ENCODE data around the gene SERF2.
A peak's percentile ranks its signal among the peaks of the same experiment; 100 is the strongest.

The SERF2 gene

GRCh38 chr15:43791993-43792760, at the start of gene SERF2:
TSS of gene SERF2 (plus strand) at chr15:43792320. CDS start at chr15:43792377, 57 bp downstream.
- DNase-seq (ENCODE audit: low spot score): peak; percentile 100

GRCh38 chr15:43746245-43746902, 45.7 kb upstream of the SERF2 start, which contains the start of gene PDIA3:
TSS of gene PDIA3 (plus strand) at chr15:43746438. CDS start at chr15:43746540, 102 bp downstream.
- DNase-seq (ENCODE audit: low spot score): peak; percentile 94

GRCh38 chr15:43746903-43747309, 45.2 kb upstream of the SERF2 start:
- peak; percentile 37 for DNase-seq (ENCODE audit: low spot score)

GRCh38 chr15:43748376-43748775, 43.7 kb upstream of the SERF2 start:
- DNase-seq (ENCODE audit: low spot score): no peak

GRCh38 chr15:43749690-43750345, 42.3 kb upstream of the SERF2 start:
- no peak for DNase-seq (ENCODE audit: low spot score)

- no peak for DNase-seq (ENCODE audit: low spot score)
Measured at GRCh38 chr15:43751885-43752284, 40.2 kb upstream of the SERF2 start.

- DNase-seq (ENCODE audit: low spot score): no peak
Measured at GRCh38 chr15:43762824-43763223, 29.3 kb upstream of the SERF2 start.

- no peak for DNase-seq (ENCODE audit: low spot score)
Measured at GRCh38 chr15:43763819-43764446, 28.2 kb upstream of the SERF2 start.

GRCh38 chr15:43769584-43770228, 22.4 kb upstream of the SERF2 start:
- peak; percentile 50 for DNase-seq (ENCODE audit: low spot score)

- no peak for DNase-seq (ENCODE audit: low spot score)
Measured at GRCh38 chr15:43771816-43772215, 20.3 kb upstream of the SERF2 start.

GRCh38 chr15:43772624-43773023, 19.5 kb upstream of the SERF2 start:
- DNase-seq (ENCODE audit: low spot score): no peak

GRCh38 chr15:43774062-43774461, 18.1 kb upstream of the SERF2 start:
- no peak for DNase-seq (ENCODE audit: low spot score)

- DNase-seq (ENCODE audit: low spot score): peak; percentile 95
Measured at GRCh38 chr15:43775411-43775965, 16.6 kb upstream of the SERF2 start.

- DNase-seq (ENCODE audit: low spot score): peak; percentile 40
Measured at GRCh38 chr15:43776101-43776717, 15.9 kb upstream of the SERF2 start.

- peak; percentile 94 for DNase-seq (ENCODE audit: low spot score)
Measured at GRCh38 chr15:43776718-43777266, 15.3 kb upstream of the SERF2 start, which contains the start of gene ELL3. TSS of gene ELL3 (minus strand) at chr15:43776966. CDS start at chr15:43776901, 65 bp downstream.

- peak; percentile 86 for DNase-seq (ENCODE audit: low spot score)
Measured at GRCh38 chr15:43777267-43777914, 14.7 kb upstream of the SERF2 start.

GRCh38 chr15:43779016-43779415, 13.1 kb upstream of the SERF2 start:
- DNase-seq (ENCODE audit: low spot score): no peak

- no peak for DNase-seq (ENCODE audit: low spot score)
Measured at GRCh38 chr15:43789409-43789808, 2.7 kb upstream of the SERF2 start.

GRCh38 chr15:43792761-43793476, 799 bp downstream of the SERF2 start:
- no peak for DNase-seq (ENCODE audit: low spot score)
